Measurements from ENCODE around the gene VDAC1. TPM values are rescaled to one million over a fixed set of nuclear protein-coding genes. Genes with fewer than 3 reads are reported as not detected.

The VDAC1 gene
- total RNA-seq, 6 experiments from 2014 or later = 276 to 324 (median 316) TPM

- Mint-ChIP-seq H3K4me3 (no peak overlapping the region), H3K27ac (no peak overlapping the region), H3K9me3 (no peaks in the 10 kb centered on the region), H3K4me1 (ENCODE audit: low read depth) (no peaks in the 10 kb centered on the region), H3K36me3 (ENCODE audit: low read depth) (no peaks in the 10 kb centered on the region), H3K27me3 (ENCODE audit: insufficient read depth) (peaks cover 48% of the 10 kb centered on the region)
- no peak for DNase-seq
- TF ChIP-seq CTCF (IDR thresholded peaks at IDR 0.05) = no peak
Observed at GRCh38 chr5:134047687-134048056, 42.9 kb upstream of the VDAC1 start.

- TF ChIP-seq CTCF (IDR thresholded peaks at IDR 0.05) = no peak
- H3K36me3 Mint-ChIP-seq (ENCODE audit: low read depth) = no peaks in the 10 kb centered on the region
- H3K9me3 Mint-ChIP-seq = no peaks in the 10 kb centered on the region
- H3K27me3 Mint-ChIP-seq (ENCODE audit: insufficient read depth) = peaks cover 47% of the 10 kb centered on the region
- no peak overlapping the region for H3K27ac Mint-ChIP-seq
- no peaks in the 10 kb centered on the region for H3K4me1 Mint-ChIP-seq (ENCODE audit: low read depth)
- no peak for DNase-seq
- H3K4me3 Mint-ChIP-seq = no peak overlapping the region
Observed at GRCh38 chr5:134046801-134047686, 42.3 kb upstream of the VDAC1 start.

GRCh38 chr5:134046330-134046729 lies 41.6 kb upstream of the VDAC1 start:
- no peak for DNase-seq
- Mint-ChIP-seq H3K27me3 (ENCODE audit: insufficient read depth) (peaks cover 49% of the 10 kb centered on the region), H3K4me3 (no peak overlapping the region), H3K27ac (no peak overlapping the region), H3K36me3 (ENCODE audit: low read depth) (no peaks in the 10 kb centered on the region), H3K9me3 (no peaks in the 10 kb centered on the region), H3K4me1 (ENCODE audit: low read depth) (no peaks in the 10 kb centered on the region)
- TF ChIP-seq CTCF (IDR thresholded peaks at IDR 0.05) = no peak

- no peaks in the 10 kb centered on the region for H3K9me3 Mint-ChIP-seq
- no peak overlapping the region for H3K27ac Mint-ChIP-seq
- no peak for TF ChIP-seq CTCF (IDR thresholded peaks at IDR 0.05)
- no peak overlapping the region for H3K4me3 Mint-ChIP-seq
- peaks cover 47% of the 10 kb centered on the region for H3K27me3 Mint-ChIP-seq (ENCODE audit: insufficient read depth)
- DNase-seq = no peak
- no peaks in the 10 kb centered on the region for H3K36me3 Mint-ChIP-seq (ENCODE audit: low read depth)
- no peaks in the 10 kb centered on the region for H3K4me1 Mint-ChIP-seq (ENCODE audit: low read depth)
Observed at GRCh38 chr5:134043793-134044792, 39.3 kb upstream of the VDAC1 start.

GRCh38 chr5:134041570-134042411 lies 37.0 kb upstream of the VDAC1 start:
- Mint-ChIP-seq H3K27me3 (ENCODE audit: insufficient read depth) (peaks cover 40% of the 10 kb centered on the region), H3K9me3 (no peaks in the 10 kb centered on the region), H3K36me3 (ENCODE audit: low read depth) (no peaks in the 10 kb centered on the region), H3K4me1 (ENCODE audit: low read depth) (peaks cover 14% of the 10 kb centered on the region), H3K27ac (no peak overlapping the region), H3K4me3 (no peak overlapping the region)
- no peak for TF ChIP-seq CTCF (IDR thresholded peaks at IDR 0.05)
- DNase-seq = no peak
